PC-9 (cell line): ENCODE results near the gene ASCL2.

ENCODE experiments used
- CTCF ChIP-seq: fragments of 200-600 bp; sonication (generic); conservative IDR thresholded peaks from 2 replicates; pipeline ENCODE4 v1.6.1; 2017; ENCODE audit warnings: mixed run types, antibody characterized with exemption, mild to moderate bottlenecking, moderate library complexity
- EZH2 ChIP-seq: fragments of 200-600 bp; sonication (generic); IDR thresholded peaks from 2 replicates; pipeline ENCODE4 v1.8.0; 2017; ENCODE audit warnings: antibody characterized with exemption, low read depth

GRCh38 chr11:2304506-2305139 is 34.2 kb upstream of the ASCL2 start:
- no peak for TF ChIP-seq CTCF
- no peak for TF ChIP-seq EZH2
